GM21390 (cell line): ENCODE results near the gene SMPDL3A.

Experiments
- ATAC-seq: cut with Tn5 transposase; IDR thresholded peaks from one replicate; pipeline ENCODE4 v1.9.1; 2021; ENCODE audit not compliant: unreplicated experiment

The SMPDL3A gene

GRCh38 chr6:122853259-122853995, 64.4 kb downstream of the SMPDL3A start:
- peak; percentile 75 for ATAC-seq
